H1 (cell line): ENCODE data around the gene TM4SF18. TPM values are rescaled to one million over a fixed set of nuclear protein-coding genes. Genes with fewer than 3 reads are reported as not detected.

Source experiments
- CTCF ChIA-PET: fragments of 300-600 bp; sonication (Branson Sonifier 250); formaldehyde crosslinking; loops from one replicate; lab custom pipeline; 2021; ENCODE audit not compliant: partially characterized antibody; lab: Charles Lee
- POLR2A ChIA-PET: fragments of 300-600 bp; sonication (Branson Sonifier 250); formaldehyde crosslinking; loops from one replicate; lab custom pipeline; 2021; ENCODE audit warnings: inconsistent platforms; ENCODE audit not compliant: partially characterized antibody; lab: Charles Lee
- DNase-seq, 2 experiments: peaks; one replicate each; pipeline versions ENCODE4 v3.0.0 to v3.0.0-alpha.2; 2010 to 2022; ENCODE audit warnings: low spot score in 2 of 2, low read depth in 1 of 2, mixed read lengths in 1 of 2
- FAIRE-seq: peaks from 2 replicates; lab custom pipeline; 2011; peaks lifted over from hg19 to GRCh38; lab: Jason Lieb, UNC
- H2AFZ ChIP-seq: 2 replicates; pipeline ENCODE4 v1.8.1; 2012; ENCODE audit warnings: low read length, inconsistent platforms
- H2AK5ac ChIP-seq: 2 replicates; pipeline ENCODE4 v1.6.1; 2013; ENCODE audit warnings: low read depth, low read length
- H2BK120ac ChIP-seq: replicated peaks from 2 replicates; pipeline ENCODE3; 2013; ENCODE audit warnings: low read depth, low read length, inconsistent platforms
- H2BK12ac ChIP-seq: 2 replicates; pipeline ENCODE4 v1.6.1; 2013; ENCODE audit warnings: low read depth, low read length
- H2BK15ac ChIP-seq: 2 replicates; pipeline ENCODE4 v1.6.1; 2013; ENCODE audit warnings: low read length
- H2BK20ac ChIP-seq: 2 replicates; pipeline ENCODE4 v1.6.1; 2013; ENCODE audit warnings: low read length
- H2BK5ac ChIP-seq: 2 replicates; pipeline ENCODE4 v1.6.1; 2013; ENCODE audit warnings: low read depth, low read length
- H3K14ac ChIP-seq: 2 replicates; pipeline ENCODE4 v1.6.1; 2013; ENCODE audit warnings: inconsistent platforms; ENCODE audit not compliant: insufficient read length
- H3K18ac ChIP-seq: 2 replicates; pipeline ENCODE4 v1.6.1; 2013; ENCODE audit warnings: low read length; ENCODE audit errors: extremely low read depth
- H3K23ac ChIP-seq: 2 replicates; pipeline ENCODE4 v1.6.1; 2013; ENCODE audit warnings: inconsistent platforms; ENCODE audit not compliant: insufficient read length
- H3K23me2 ChIP-seq: 2 replicates; pipeline ENCODE4 v1.6.1; 2013; ENCODE audit warnings: low read depth, low read length
- H3K27ac ChIP-seq: 2 replicates; pipeline ENCODE4 v1.6.1; 2011; ENCODE audit warnings: low read depth, low read length, inconsistent platforms
- H3K27me3 ChIP-seq, 4 experiments: replicated peaks in 1 of 4; 1 replicate in 1 of 4; 2 replicates in 3 of 4; pipeline versions ENCODE4 v1.6.1 to v1.8.1; 2011 to 2013; ENCODE audit warnings: low read length in 3 of 4, mild to moderate bottlenecking in 3 of 4, inconsistent platforms in 2 of 4, mixed read lengths in 2 of 4, moderate library complexity in 1 of 4; ENCODE audit not compliant: control insufficient read depth in 3 of 4, insufficient read depth in 3 of 4; ENCODE audit errors: extremely low read depth in 1 of 4
- H3K36me3 ChIP-seq, 4 experiments: 2 replicates each; pipeline versions ENCODE4 v1.6.1 to v1.8.1; 2011 to 2013; ENCODE audit warnings: mild to moderate bottlenecking in 4 of 4, low read length in 3 of 4, moderate library complexity in 2 of 4, control low read depth in 1 of 4, inconsistent platforms in 1 of 4; ENCODE audit not compliant: insufficient read depth in 4 of 4, control insufficient read depth in 2 of 4
- H3K4ac ChIP-seq: replicated peaks from 2 replicates; pipeline ENCODE3; 2013; ENCODE audit warnings: low read length, low read depth, mixed read lengths, inconsistent platforms; ENCODE audit not compliant: insufficient read length
- H3K4me1 ChIP-seq, 4 experiments: replicated peaks in 1 of 4; 1 replicate in 1 of 4; 2 replicates in 3 of 4; pipeline versions ENCODE4 v1.6.1 to v1.8.1; 2011 to 2013; ENCODE audit warnings: low read length in 3 of 4, inconsistent platforms in 2 of 4, mixed read lengths in 1 of 4; ENCODE audit not compliant: insufficient read depth in 4 of 4, control insufficient read depth in 3 of 4
- H3K4me2 ChIP-seq, 2 experiments: 2 replicates each; pipeline versions ENCODE4 v1.6.1 to v1.8.1; 2011 to 2013; ENCODE audit warnings: low read depth in 2 of 2, low read length in 2 of 2, control low read depth in 1 of 2, inconsistent platforms in 1 of 2, mild to moderate bottlenecking in 1 of 2; ENCODE audit not compliant: insufficient read depth in 1 of 2
- H3K4me3 ChIP-seq, 4 experiments: fragments of 200-600, 300-600 bp in 1 of 4; sonication (generic), shearing (Covaris generic), sonication (Bioruptor Twin) in 1 of 4; 2 replicates each; pipeline versions ENCODE4 v1.5.1 to v1.8.1; 2011 to 2016; ENCODE audit warnings: low read length in 4 of 4, low read depth in 3 of 4, control low read depth in 2 of 4, inconsistent platforms in 2 of 4, mild to moderate bottlenecking in 2 of 4, mixed read lengths in 1 of 4, moderate library complexity in 1 of 4; ENCODE audit not compliant: insufficient read depth in 2 of 4; ENCODE audit errors: extremely low read depth in 1 of 4
- H3K56ac ChIP-seq: replicated peaks from 2 replicates; pipeline ENCODE3; 2013; ENCODE audit warnings: low read depth, mild to moderate bottlenecking, mixed read lengths, low read length, inconsistent platforms; ENCODE audit not compliant: insufficient read length
- H3K79me1 ChIP-seq: 2 replicates; pipeline ENCODE4 v1.6.1; 2013; ENCODE audit warnings: low read depth, low read length, control low read depth
- H3K79me2 ChIP-seq, 2 experiments: 2 replicates each; pipeline versions ENCODE4 v1.6.1 to v1.8.1; 2012 to 2013; ENCODE audit warnings: low read length in 2 of 2, mild to moderate bottlenecking in 2 of 2, inconsistent platforms in 1 of 2; ENCODE audit not compliant: insufficient read depth in 2 of 2, control insufficient read depth in 1 of 2
- H3K9ac ChIP-seq, 4 experiments: replicated peaks in 1 of 4; 1 replicate in 1 of 4; 2 replicates in 3 of 4; pipeline versions ENCODE4 v1.6.1 to v1.8.1; 2011 to 2013; ENCODE audit warnings: low read depth in 3 of 4, low read length in 3 of 4, control low read depth in 2 of 4, mild to moderate bottlenecking in 2 of 4, moderate library complexity in 2 of 4, inconsistent platforms in 1 of 4; ENCODE audit errors: extremely low read depth in 1 of 4
- H3K9me3 ChIP-seq, 2 experiments: 2 replicates each; pipeline versions ENCODE4 v1.6.1 to v1.8.1; 2012 to 2013; ENCODE audit warnings: mild to moderate bottlenecking in 2 of 2, moderate library complexity in 2 of 2, control low read depth in 1 of 2, inconsistent platforms in 1 of 2, low read depth in 1 of 2, low read length in 1 of 2, mixed read lengths in 1 of 2; ENCODE audit not compliant: insufficient read depth in 2 of 2
- H4K20me1 ChIP-seq, 2 experiments: replicated peaks in 1 of 2; 2 replicates each; pipeline versions ENCODE3 to v1.8.1; 2011 to 2013; ENCODE audit warnings: inconsistent platforms in 2 of 2, low read length in 2 of 2, mild to moderate bottlenecking in 1 of 2; ENCODE audit not compliant: insufficient read depth in 2 of 2, control insufficient read depth in 1 of 2
- H4K5ac ChIP-seq: 2 replicates; pipeline ENCODE4 v1.6.1; 2013; ENCODE audit warnings: low read length, low read depth, mixed read lengths, inconsistent platforms; ENCODE audit not compliant: insufficient read length
- H4K8ac ChIP-seq: 2 replicates; pipeline ENCODE4 v1.8.0; 2013; ENCODE audit warnings: mild to moderate bottlenecking, moderate library complexity, low read length, inconsistent platforms; ENCODE audit not compliant: insufficient read depth; ENCODE audit errors: extremely low read depth
- H4K91ac ChIP-seq: replicated peaks from 2 replicates; pipeline ENCODE3; 2013; ENCODE audit warnings: low read length, mixed read lengths, inconsistent platforms; ENCODE audit not compliant: insufficient read length
- BCL11A ChIP-seq, 2 experiments: IDR thresholded peaks; one replicate each; pipeline ENCODE4 v1.6.1; 2011; ENCODE audit warnings: low read depth in 2 of 2, low read length in 2 of 2, mild to moderate bottlenecking in 2 of 2
- CEBPB ChIP-seq: IDR thresholded peaks from 2 replicates; pipeline ENCODE4 v1.6.1; 2012; ENCODE audit warnings: low read depth, low read length
- CREB1 ChIP-seq: IDR thresholded peaks from 2 replicates; pipeline ENCODE4 v1.6.1; 2012; ENCODE audit warnings: inconsistent platforms
- CTBP2 ChIP-seq: IDR thresholded peaks from 2 replicates; pipeline ENCODE4 v1.7.0; 2011; ENCODE audit warnings: borderline replicate concordance, mild to moderate bottlenecking, moderate library complexity, mixed read lengths, low read length; ENCODE audit not compliant: insufficient read depth, insufficient read length
- EZH2 ChIP-seq: fragments of 200-600 bp; sonication (generic); IDR thresholded peaks from 2 replicates; pipeline ENCODE4 v1.7.1; 2012; ENCODE audit warnings: low read depth, mild to moderate bottlenecking, moderate library complexity, low read length, inconsistent platforms; ENCODE audit not compliant: severe bottlenecking
- MAFK ChIP-seq: IDR thresholded peaks from 2 replicates; pipeline ENCODE4 v1.6.1; 2012; ENCODE audit warnings: low read depth, mild to moderate bottlenecking, improper control_type of control experiment, low read length
- RAD21 ChIP-seq, 2 experiments: IDR thresholded peaks in 1 of 2; conservative IDR thresholded peaks in 1 of 2; 2 replicates each; pipeline ENCODE4 v1.6.1; 2011; ENCODE audit warnings: low read depth in 2 of 2, low read length in 2 of 2, improper control_type of control experiment in 1 of 2, inconsistent platforms in 1 of 2, mild to moderate bottlenecking in 1 of 2, moderate library complexity in 1 of 2
- RXRA ChIP-seq: IDR thresholded peaks from 2 replicates; pipeline ENCODE4 v1.6.1; 2011; ENCODE audit warnings: low read depth, mild to moderate bottlenecking, low read length, moderate library complexity; ENCODE audit not compliant: insufficient read depth
- SAP30 ChIP-seq: fragments of 300-600 bp; sonication (generic); IDR thresholded peaks from 2 replicates; pipeline ENCODE4 v1.7.1; 2012; ENCODE audit warnings: low read length, moderate library complexity, mild to moderate bottlenecking, inconsistent platforms; ENCODE audit not compliant: insufficient read depth, insufficient replicate concordance
- USF2 ChIP-seq: IDR thresholded peaks from 2 replicates; pipeline ENCODE4 v1.6.1; 2011; ENCODE audit warnings: low read length, improper control_type of control experiment
- WGBS, 2 experiments: shearing (Covaris generic) in 1 of 2; methylation state at CpG; one replicate each; pipeline versions ENCODE4 v1.1.6 to v1.1.7; 2013 to 2015; ENCODE audit warnings: low lambda C conversion rate in 2 of 2, mixed read lengths in 2 of 2, inconsistent platforms in 1 of 2, low coverage in 1 of 2, missing lambda C conversion rate in 1 of 2; ENCODE audit not compliant: insufficient replicate concordance in 2 of 2, insufficient coverage in 1 of 2, insufficient read length in 1 of 2; ENCODE audit errors: extremely low coverage in 1 of 2, missing lambda C conversion rate in 1 of 2; 5-methylcytosine and 5-hydroxymethylcytosine counted together
- polyA plus RNA-seq, 7 experiments: library from polyadenylated mRNA; depleted of rRNA in 3 of 7; stranded (reverse) in 5 of 7; unstranded in 2 of 7; fragments of >200 nt in 5 of 7; fragments of 200-250 nt in 2 of 7; gene quantifications; 1 replicate in 5 of 7; 2 replicates in 1 of 7; 4 replicates in 1 of 7; pipeline versions ENCODE4 v1.2.1 to v1.2.3, GENCODE V29; 2011 to 2013; ENCODE audit warnings: missing spikeins in 2 of 7, mixed read lengths in 2 of 7
- total RNA-seq: library from RNA; stranded (reverse); fragmentation: NEBNext Ultra II Directional; extraction: Animal tissue kit (Norgen Biotek cat#: 25700); gene quantifications from 2 replicates; pipeline ENCODE4 v1.2.1, GENCODE V29; 2021

The TM4SF18 gene
- total and polyA plus RNA-seq, 2 of the 8 experiments (the other 6 are each of a cell fraction or from before 2014, with no cell fraction given): 2.9 to 13.6 TPM

- Histone ChIP-seq H2BK12ac (no peak overlapping the region), H4K5ac (no peak overlapping the region), H2BK120ac (no peak overlapping the region), H3K4me3 (no peak overlapping the region), H3K79me1 (no peaks in the 10 kb centered on the region), H3K27me3 (no peaks in the 10 kb centered on the region), H2BK5ac (no peak overlapping the region), H3K79me2 (no peaks in the 10 kb centered on the region), H4K20me1 (no peaks in the 10 kb centered on the region), H3K4me2 (no peak overlapping the region), H3K18ac (no peak overlapping the region), H3K23ac (no peak overlapping the region), H3K4ac (no peak overlapping the region), H3K23me2 (no peaks in the 10 kb centered on the region), H2BK15ac (no peak overlapping the region), H4K8ac (no peak overlapping the region), H3K27ac (no peak overlapping the region), H2AFZ (peak overlapping the region; percentile 60; the same call in 1 of the 2 replicates), H3K9ac (no peak overlapping the region), H3K9me3 (no peaks in the 10 kb centered on the region), H3K4me1 (no peaks in the 10 kb centered on the region), H3K14ac (no peak overlapping the region), H2BK20ac (no peak overlapping the region), H3K36me3 (no peaks in the 10 kb centered on the region), H2AK5ac (no peak overlapping the region), H3K56ac (no peak overlapping the region), H4K91ac (no peak overlapping the region)
- ChIA-PET CTCF (interaction anchor here (0.7 to 1.3 kb wide), 7 partner anchors 24 to 360 kb away, joined by 3 to 5 read pairs (median 3); no protein-coding TSS in a partner anchor), POLR2A (no interaction called here)
- WGBS, 2 experiments: 85% methylated on average over 7 of the region's 7 CpGs; no CpG with 5 or more reads in 1 of the 2 experiments
- DNase-seq (no peak), FAIRE-seq (no peak)
- TF ChIP-seq BCL11A (IDR thresholded peaks at IDR 0.05; ENCODE audit: low read depth in 2 of 2, low read length in 2 of 2) (no peak), CREB1 (no peak), CTBP2 (no peak), MAFK (no peak), SAP30 (no peak), USF2 (no peak), CEBPB (no peak), RAD21 (IDR thresholded peaks at IDR 0.05 in 1 of 2, conservative IDR thresholded peaks at IDR 0.05 in 1 of 2; ENCODE audit: low read depth in 2 of 2, low read length in 2 of 2) (no peak), RXRA (no peak), EZH2 (no peak)
Observed at GRCh38 chr3:149310796-149311534, 22.5 kb downstream of the TM4SF18 start.
